Measurements from ENCODE around the gene UROS.

DNA sequence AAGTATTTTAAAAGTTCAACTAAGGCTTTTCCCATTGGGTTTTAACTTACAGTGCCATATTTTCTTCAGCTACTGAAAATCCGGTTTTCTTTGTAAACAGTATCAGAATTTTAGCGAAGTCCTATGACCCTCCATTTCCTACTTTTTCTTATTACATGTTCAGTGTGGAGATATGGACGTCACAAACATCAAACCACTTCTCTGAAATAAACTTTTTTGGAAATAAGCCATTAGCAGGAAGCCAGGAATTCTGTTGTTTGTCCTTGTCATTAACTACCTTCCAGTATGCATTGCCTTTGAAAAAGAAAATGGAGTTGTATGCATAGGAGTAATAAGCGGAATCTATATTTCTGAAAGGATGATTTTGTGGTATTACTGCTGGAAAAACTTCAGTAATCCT lies 56.5 kb downstream of the UROS start:
- no peak for TF ChIP-seq EZH2 (IDR thresholded peaks at IDR 0.05; ENCODE audit: borderline replicate concordance, insufficient read depth, low read length, poor library complexity, severe bottlenecking)
- TF ChIP-seq, protein P1, sequence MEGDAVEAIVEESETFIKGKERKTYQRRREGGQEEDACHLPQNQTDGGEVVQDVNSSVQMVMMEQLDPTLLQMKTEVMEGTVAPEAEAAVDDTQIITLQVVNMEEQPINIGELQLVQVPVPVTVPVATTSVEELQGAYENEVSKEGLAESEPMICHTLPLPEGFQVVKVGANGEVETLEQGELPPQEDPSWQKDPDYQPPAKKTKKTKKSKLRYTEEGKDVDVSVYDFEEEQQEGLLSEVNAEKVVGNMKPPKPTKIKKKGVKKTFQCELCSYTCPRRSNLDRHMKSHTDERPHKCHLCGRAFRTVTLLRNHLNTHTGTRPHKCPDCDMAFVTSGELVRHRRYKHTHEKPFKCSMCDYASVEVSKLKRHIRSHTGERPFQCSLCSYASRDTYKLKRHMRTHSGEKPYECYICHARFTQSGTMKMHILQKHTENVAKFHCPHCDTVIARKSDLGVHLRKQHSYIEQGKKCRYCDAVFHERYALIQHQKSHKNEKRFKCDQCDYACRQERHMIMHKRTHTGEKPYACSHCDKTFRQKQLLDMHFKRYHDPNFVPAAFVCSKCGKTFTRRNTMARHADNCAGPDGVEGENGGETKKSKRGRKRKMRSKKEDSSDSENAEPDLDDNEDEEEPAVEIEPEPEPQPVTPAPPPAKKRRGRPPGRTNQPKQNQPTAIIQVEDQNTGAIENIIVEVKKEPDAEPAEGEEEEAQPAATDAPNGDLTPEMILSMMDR (IDR thresholded peaks at IDR 0.05; ENCODE audit: poor library complexity, severe bottlenecking) = no peak

Data from neural cell (in vitro differentiated cells).